ENCODE measurements around the gene RAD51AP1. TPM values are rescaled to one million over a fixed set of nuclear protein-coding genes. Genes with fewer than 3 reads are reported as not detected.

The RAD51AP1 gene
- total RNA-seq, 1 experiment from 2014 or later: 59.4 TPM

DNA sequence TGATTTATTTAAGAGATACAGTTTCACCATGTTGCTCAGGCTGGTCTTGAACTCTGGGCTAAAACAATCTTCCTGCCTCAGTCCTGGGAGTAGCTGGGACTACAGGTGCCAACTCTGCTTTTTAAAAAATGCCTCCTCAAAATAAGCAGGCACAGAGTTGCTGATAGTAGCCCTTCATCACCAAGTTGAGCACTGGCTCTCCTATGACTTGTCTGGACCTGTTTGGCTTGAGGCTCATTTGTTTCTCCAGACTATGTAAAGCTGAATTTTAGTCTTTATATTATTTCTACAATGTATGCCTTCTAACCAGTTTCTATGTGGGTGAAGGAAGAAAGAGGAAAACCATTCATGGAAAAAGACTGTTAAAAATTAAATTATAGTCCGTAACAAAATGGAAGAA lies 39.5 kb upstream of the RAD51AP1 start:
- H2BK5ac ChIP-seq (ENCODE audit: insufficient read length, low read length): no peak overlapping the region
- H3K27ac ChIP-seq (ENCODE audit: insufficient read length, low read depth, low read length): no peak overlapping the region
- DNase-seq: no peak
- H3K79me2 ChIP-seq (ENCODE audit: insufficient read depth, low read length): no peaks in the 10 kb centered on the region
- no peak overlapping the region for H2BK120ac ChIP-seq (ENCODE audit: low read depth, low read length, poor library complexity, severe bottlenecking)
- no peak overlapping the region for H4K91ac ChIP-seq (ENCODE audit: insufficient read length, low read depth, low read length)
- H3K18ac ChIP-seq (ENCODE audit: insufficient read length, low read depth, low read length): no peak overlapping the region
- no peak overlapping the region for H3K9ac ChIP-seq (ENCODE audit: extremely low read depth, insufficient read length, low read length)
- H3K27ac Mint-ChIP-seq: no peak overlapping the region
- no peak overlapping the region for H4K5ac ChIP-seq (ENCODE audit: insufficient read length, low read depth, low read length)
- WGBS (ENCODE audit: extremely low coverage, insufficient read length, low lambda C conversion rate): no CpG with 5 or more reads among the region's 1 CpG
- peaks cover 32 to 50% (median 44%) of the 10 kb centered on the region in 3 experiments for H3K36me3 Mint-ChIP-seq (ENCODE audit: insufficient read depth in 1 of 3, low read depth in 3 of 3)
- H2AFZ ChIP-seq (ENCODE audit: low read length): no peak overlapping the region
- H2BK15ac ChIP-seq (ENCODE audit: low read depth, low read length): no peak overlapping the region
- H3T11ph ChIP-seq (ENCODE audit: low read length): no peak overlapping the region
- no peak overlapping the region for H3K4me3 Mint-ChIP-seq
- H3K23me2 ChIP-seq (ENCODE audit: insufficient read length, low read depth, low read length, poor library complexity, severe bottlenecking): no peaks in the 10 kb centered on the region
- no peak overlapping the region for H3K4me2 ChIP-seq (ENCODE audit: insufficient read depth, insufficient read length, low read length)
- H3K27me3 ChIP-seq (ENCODE audit: insufficient read depth, low read length): no peaks in the 10 kb centered on the region
- H4K20me1 ChIP-seq (ENCODE audit: control insufficient read depth, insufficient read depth, insufficient read length): no peaks in the 10 kb centered on the region
- H3K56ac ChIP-seq (ENCODE audit: insufficient read length, low read depth, low read length): no peak overlapping the region
- peaks cover 0 to 7% of the 10 kb centered on the region in 2 experiments; a peak in 2 of 5 replicates for H3K9me3 Mint-ChIP-seq
- no peaks in the 10 kb centered on the region for H3K4me1 ChIP-seq (ENCODE audit: insufficient read depth, low read length)
- no peak overlapping the region for H2BK20ac ChIP-seq (ENCODE audit: low read depth, low read length, poor library complexity, severe bottlenecking)
- H3K4me1 Mint-ChIP-seq: no peaks in the 10 kb centered on the region
- TF ChIP-seq, protein P1, sequence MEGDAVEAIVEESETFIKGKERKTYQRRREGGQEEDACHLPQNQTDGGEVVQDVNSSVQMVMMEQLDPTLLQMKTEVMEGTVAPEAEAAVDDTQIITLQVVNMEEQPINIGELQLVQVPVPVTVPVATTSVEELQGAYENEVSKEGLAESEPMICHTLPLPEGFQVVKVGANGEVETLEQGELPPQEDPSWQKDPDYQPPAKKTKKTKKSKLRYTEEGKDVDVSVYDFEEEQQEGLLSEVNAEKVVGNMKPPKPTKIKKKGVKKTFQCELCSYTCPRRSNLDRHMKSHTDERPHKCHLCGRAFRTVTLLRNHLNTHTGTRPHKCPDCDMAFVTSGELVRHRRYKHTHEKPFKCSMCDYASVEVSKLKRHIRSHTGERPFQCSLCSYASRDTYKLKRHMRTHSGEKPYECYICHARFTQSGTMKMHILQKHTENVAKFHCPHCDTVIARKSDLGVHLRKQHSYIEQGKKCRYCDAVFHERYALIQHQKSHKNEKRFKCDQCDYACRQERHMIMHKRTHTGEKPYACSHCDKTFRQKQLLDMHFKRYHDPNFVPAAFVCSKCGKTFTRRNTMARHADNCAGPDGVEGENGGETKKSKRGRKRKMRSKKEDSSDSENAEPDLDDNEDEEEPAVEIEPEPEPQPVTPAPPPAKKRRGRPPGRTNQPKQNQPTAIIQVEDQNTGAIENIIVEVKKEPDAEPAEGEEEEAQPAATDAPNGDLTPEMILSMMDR (conservative IDR thresholded peaks at IDR 0.05): no peak
- no peaks in the 10 kb centered on the region for H3K27me3 Mint-ChIP-seq (ENCODE audit: low read depth)
- H3K14ac ChIP-seq (ENCODE audit: insufficient read depth, low read length): no peak overlapping the region
- H3K79me1 ChIP-seq (ENCODE audit: insufficient read depth, low read depth, low read length, poor library complexity, severe bottlenecking): no peaks in the 10 kb centered on the region
- no peak overlapping the region for H2AK5ac ChIP-seq (ENCODE audit: insufficient read length, low read length)
- no peak overlapping the region for H2BK12ac ChIP-seq (ENCODE audit: insufficient read length, low read depth, low read length)
- no peak overlapping the region for H3K4ac ChIP-seq (ENCODE audit: low read depth, low read length)
- H3K9me3 ChIP-seq (ENCODE audit: control insufficient read depth, low read depth, low read length): no peaks in the 10 kb centered on the region
- no peak overlapping the region for H4K8ac ChIP-seq (replicated peaks; ENCODE audit: insufficient read length, low read depth, low read length)
- no peak overlapping the region for H3K23ac ChIP-seq (ENCODE audit: insufficient read length, low read depth, low read length)

Data from H9 (cell line).